ENCODE results near the gene HORMAD2. TPM values are rescaled to one million over a fixed set of nuclear protein-coding genes. Genes with fewer than 3 reads are reported as not detected.

Gene HORMAD2
- total and polyA plus RNA-seq, 9 of the 15 experiments (the other 6 are each of a cell fraction or from before 2014, with no cell fraction given), result not detected

GRCh38 chr22:30216710-30217109, 136.4 kb downstream of the HORMAD2 start (continued):
- peak; percentile 96 for TF ChIP-seq CCNT2 (IDR thresholded peaks at IDR 0.05; ENCODE audit: borderline replicate concordance, extremely low read depth, insufficient read length, low read depth, low read length)
- peak; percentile 63; the same call in 1 of the 2 replicates for TF ChIP-seq KHSRP (IDR thresholded peaks at IDR 0.05)
- no peak for TF ChIP-seq ZBTB5 (IDR thresholded peaks at IDR 0.05)
- peak; percentile 32; the same call in 1 of the 2 replicates for TF ChIP-seq KLF6 (CRISPR knock-in tag; IDR thresholded peaks at IDR 0.05; ENCODE audit: borderline replicate concordance)
- TF ChIP-seq CUX1 (CRISPR knock-in tag; IDR thresholded peaks at IDR 0.05), result no peak
- TF ChIP-seq CBX2 (IDR thresholded peaks at IDR 0.05; ENCODE audit: insufficient read depth, low read length, poor library complexity, severe bottlenecking), result no peak
- no peak for TF ChIP-seq HMG20B (CRISPR knock-in tag; IDR thresholded peaks at IDR 0.05)
- TF ChIP-seq KAT2B (IDR thresholded peaks at IDR 0.05; ENCODE audit: low read depth, low read length), result no peak
- TF ChIP-seq CBX8 (IDR thresholded peaks at IDR 0.05; ENCODE audit: borderline replicate concordance, extremely low read depth, low read depth, low read length, poor library complexity, severe bottlenecking), result no peak
- 0 out of 2 replicates have a peak, but pooled peaks have one; percentile 29 for TF ChIP-seq HLTF (IDR thresholded peaks at IDR 0.05)
- TF ChIP-seq EZH2 (IDR thresholded peaks at IDR 0.05; ENCODE audit: borderline replicate concordance, low read depth, low read length), result no peak
- TF ChIP-seq TCFL5 (CRISPR knock-in tag; conservative IDR thresholded peaks at IDR 0.05), result peak; percentile 56; the same call in 1 of the 2 replicates
- peak; percentile 89 for TF ChIP-seq FOXM1 (IDR thresholded peaks at IDR 0.05; ENCODE audit: low read depth)
- TF ChIP-seq FOXM1 (CRISPR knock-in tag; IDR thresholded peaks at IDR 0.05; ENCODE audit: low read depth), result no peak
- TF ChIP-seq CBX3 (IDR thresholded peaks at IDR 0.05; ENCODE audit: borderline replicate concordance in 1 of 2, low read length in 2 of 2), result peak in 1 of 2 experiments; percentile 14; a peak in 1 of 3 replicates
- no peak for TF ChIP-seq GABPB2 (CRISPR knock-in tag; conservative IDR thresholded peaks at IDR 0.05)
- peak; percentile 99 for TF ChIP-seq CBFA2T3 (IDR thresholded peaks at IDR 0.05)
- TF ChIP-seq ZNF512 (tag; IDR thresholded peaks at IDR 0.05), result no peak
- TF ChIP-seq ZBTB12 (CRISPR knock-in tag; IDR thresholded peaks at IDR 0.05), result peak; percentile 37; the same call in 1 of the 2 replicates
